ENCODE data around the gene RAC2.

RAC2 gene

DNA sequence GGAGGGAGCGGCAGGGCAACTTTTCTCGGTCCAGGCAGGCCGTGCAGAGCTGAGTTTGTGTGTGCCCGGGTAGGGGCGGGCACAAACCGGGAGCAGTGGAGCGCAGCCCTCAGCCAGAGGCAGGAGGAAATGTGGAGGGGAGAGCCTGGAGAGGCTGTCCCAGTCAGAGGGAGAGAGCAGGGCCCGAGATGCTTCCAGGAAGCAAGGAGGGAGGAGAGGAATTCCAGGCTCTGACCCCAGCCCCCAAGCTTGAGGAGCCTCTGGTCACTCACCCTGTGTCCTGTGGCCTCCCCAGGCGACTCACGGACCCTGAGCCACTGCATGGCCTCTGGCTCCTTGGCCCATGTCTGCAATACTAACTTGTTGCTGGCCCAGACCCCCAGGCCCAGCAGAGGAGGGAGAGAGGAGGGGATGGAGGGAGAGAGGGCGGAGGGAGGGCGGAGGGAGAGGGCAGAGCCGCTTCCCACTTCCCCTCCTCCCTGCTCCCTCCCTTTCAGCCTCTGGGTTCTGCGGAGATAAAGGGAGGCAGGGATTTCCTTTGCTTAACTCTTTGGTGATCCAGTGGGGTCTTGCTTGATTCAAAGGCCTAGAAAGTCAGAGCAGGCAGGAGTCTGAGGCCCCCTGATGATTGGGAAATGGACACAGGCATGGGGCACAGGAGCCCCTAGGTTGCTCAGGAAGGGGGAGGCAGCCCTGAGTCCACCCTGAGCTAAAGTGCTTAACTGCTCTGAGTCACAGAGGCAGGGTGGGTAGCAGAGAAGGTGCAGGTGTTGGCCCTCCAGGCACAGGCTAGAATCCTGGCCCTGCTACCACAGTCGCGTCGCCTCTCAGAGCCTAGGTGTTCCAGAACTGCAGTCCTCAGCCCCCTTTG lies 55.9 kb downstream of the RAC2 start, which contains the start of gene C1QTNF6:
TSS of gene C1QTNF6 (minus strand) at position 357 of the 871 bp plus-strand sequence. CDS start at position 323, 34 bp downstream.
- no peak for DNase-seq (ENCODE audit: low read depth)

DNA sequence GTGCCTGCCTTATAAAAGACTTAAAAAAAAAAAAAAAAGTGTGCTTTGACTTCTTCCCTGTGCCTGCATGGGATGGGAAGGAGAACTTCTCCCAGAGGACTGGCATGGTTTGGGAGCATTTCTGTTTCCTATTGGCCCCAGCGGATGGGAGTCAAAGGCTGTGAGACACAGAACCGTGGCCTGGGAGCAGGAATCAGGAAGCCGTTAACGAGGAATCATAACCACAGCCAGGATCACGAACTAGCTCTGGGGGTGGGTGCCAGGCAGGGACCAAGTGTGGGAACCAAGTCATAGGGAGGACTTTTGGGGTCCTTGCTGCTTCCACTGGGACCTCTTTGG lies 56.5 kb downstream of the RAC2 start:
- DNase-seq (ENCODE audit: low read depth): no peak

DNA sequence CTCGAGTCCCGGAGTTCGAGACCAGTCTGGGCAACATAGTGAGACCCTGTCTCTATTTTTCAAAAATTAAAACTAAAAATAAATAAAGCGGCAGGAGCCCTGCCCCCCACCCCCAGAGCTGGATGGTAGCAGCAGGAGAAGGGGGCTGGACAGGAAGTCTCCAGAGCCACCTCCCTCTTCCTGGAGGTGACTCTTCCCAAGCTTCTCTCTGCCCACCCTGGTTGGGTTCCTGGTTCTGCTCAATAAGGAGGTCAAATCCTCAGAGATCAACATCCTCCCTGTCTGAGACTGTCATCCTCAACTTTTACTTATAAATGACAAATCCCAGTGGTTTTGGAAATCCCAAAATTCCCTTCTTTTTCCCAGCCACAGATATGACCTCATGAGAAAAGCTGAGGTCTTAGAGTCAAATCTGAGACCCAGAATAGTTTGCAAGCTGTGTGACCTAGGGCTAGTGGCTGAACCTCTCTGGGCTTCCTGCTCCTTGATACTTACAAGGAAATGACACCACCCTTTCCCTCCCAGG lies 57.0 kb downstream of the RAC2 start:
- no peak for DNase-seq (ENCODE audit: low read depth)

DNA sequence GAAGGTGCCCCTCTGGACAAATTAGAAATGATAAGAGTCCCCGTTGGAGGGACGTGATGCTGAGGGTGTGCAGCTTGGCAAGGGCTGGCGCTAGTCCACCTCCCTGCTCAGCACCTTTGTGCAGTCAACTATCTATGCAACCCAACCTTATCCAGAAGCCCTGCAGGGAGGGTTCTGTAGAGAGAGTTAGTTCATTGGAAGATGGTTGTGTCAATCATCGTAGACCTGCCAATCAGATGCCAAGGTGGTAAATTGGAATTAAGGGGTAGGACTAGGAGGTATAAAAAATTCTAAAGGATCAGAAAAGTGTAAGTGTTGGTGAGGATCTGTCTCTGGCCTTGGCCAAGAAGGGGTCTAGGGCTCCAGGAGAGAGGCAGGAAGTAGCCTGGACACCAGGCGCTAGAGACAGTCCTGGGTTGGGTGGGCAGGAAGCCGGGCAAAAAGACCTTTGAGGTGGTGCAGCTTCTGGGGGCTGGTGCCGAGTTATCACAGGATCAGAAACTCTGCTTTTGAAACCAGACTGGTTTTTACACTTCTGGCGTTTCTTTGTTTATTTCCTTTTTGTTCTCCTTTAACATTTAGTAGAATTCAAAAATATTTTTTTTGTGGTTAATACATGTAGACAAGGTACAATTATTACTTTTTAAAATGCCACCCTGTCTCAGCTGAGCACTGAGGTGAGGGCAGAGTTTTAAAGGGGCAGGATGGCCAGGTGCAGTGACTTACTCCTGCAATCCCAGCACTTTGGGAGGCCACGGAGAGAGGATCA lies 57.7 kb downstream of the RAC2 start:
- no peak for DNase-seq (ENCODE audit: low read depth)

DNA sequence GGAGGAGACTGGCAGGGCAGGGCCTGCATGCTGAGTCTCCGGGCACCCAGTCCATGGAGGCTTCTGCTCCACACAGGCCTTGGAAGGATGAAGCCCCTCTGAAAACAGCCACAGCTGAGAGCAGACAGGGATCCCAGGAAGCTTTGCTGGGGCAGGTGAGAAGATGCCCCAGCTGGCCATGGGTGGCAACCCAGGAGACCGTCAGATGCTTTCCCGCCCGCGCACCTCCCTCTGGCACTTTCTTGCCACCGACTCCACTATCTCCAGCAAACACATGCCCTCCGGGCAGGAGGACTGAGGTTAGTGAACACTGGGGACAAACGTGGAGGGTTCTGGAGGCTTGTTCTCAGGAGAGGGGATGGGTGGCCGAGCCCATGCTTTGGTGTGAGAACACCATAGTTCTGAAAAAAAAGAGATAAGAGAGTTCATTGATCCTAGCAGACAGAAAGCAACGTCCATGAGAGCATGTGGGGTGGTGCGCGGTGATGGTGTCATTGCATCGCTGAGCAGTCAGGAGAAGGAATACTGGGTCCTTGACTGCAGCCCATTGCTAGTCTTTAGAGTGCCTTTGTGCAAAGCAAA lies 58.3 kb downstream of the RAC2 start:
- no peak for DNase-seq (ENCODE audit: low read depth)

DNA sequence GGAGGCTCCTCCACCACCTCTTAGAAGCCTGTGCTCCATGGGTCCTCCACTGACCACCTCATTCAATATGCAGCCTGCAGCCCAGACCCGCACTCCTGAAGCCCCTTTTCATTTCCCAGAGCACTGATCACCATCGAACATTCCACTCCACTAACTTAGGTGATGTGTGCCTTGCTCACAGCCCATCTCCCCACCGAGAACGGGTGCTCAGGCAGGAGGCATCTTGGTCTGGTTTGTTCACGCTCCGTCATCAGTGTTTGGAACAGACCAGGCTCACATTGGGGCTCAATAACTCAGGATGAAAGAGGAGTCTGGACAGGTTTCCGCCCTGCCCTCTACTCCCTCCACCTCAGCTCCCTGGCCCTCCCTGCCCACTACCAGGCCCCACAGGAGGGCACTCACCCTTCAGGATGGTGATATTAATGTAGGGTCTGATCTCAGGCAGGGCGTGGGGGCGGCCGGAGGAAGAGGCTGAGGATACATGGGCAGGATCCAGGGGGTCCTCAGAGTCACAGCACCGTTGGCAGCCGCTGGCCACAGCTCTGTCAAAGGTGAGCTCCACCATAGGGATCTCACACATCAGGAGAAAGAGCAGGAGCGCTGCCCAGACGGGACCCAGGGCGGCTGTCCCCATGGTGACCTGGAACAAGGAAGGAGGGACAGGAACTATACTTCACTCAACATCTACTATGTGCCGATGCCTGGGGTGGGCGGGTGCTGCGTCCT lies 59.1 kb downstream of the RAC2 start:
- DNase-seq (ENCODE audit: low read depth): no peak

DNA sequence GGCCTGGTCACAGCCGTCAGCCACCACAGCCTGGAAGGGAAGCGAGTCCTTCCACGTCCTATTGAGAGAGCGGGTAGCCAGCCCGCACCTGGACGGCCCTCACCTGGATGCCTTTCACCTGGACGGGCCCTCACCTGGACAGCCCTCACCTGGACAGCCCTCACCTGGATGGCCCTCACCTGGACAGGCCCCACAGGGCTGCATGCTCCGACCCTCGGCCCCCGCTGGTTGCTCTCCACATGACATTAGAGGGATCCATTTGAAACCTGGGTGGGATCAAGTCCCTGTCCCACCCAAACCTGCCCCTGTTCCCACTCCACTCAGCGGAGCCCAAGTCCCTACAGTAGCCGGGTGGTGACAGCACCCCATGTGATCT lies 59.7 kb downstream of the RAC2 start:
- DNase-seq (ENCODE audit: low read depth): no peak

DNA sequence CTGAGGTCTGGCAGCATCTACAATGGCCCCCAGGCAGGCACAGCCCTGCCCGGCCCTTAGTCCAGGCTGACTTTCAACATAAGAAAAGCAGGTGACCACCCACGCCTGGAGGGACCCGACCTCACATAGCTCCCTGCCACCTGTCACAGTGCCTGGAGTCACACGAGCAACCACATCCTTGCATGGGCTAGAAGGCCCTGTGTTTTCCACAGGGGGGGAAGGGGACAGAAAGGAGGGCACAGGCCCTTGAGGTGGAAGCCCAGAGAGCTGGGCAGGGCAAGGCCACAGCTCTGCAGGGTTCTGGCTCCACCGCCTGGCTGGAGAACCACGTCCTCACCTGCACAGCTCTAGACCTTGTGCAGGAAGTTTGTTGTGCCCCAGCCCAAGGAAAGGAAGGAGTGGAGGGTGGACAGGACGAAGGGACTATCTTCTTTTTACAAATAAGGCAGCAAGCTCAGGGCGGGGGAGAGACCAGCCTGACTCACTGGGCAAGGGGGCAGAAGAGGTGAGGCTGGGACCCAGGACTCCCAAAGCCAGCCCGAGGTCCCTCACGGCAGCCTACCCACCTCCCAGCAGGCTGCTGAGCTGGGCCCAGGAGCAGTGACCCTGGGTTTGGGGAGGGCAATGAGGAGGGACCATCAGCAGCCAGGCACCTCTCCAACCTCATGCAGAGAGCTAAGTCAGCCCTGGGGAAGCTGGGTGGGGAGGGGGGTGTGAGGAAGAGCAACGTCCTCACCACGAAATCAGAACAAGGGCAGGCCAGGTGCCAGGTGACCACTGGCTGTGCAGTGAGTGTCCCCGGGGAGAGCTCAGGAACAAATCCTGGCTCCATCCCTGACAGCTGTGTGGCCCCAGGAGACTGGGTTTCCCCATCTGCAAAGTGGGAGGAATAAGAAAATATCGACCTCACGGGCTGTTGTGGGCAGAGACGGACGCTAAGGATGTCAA lies 60.4 kb downstream of the RAC2 start:
- DNase-seq (ENCODE audit: low read depth): no peak

DNA sequence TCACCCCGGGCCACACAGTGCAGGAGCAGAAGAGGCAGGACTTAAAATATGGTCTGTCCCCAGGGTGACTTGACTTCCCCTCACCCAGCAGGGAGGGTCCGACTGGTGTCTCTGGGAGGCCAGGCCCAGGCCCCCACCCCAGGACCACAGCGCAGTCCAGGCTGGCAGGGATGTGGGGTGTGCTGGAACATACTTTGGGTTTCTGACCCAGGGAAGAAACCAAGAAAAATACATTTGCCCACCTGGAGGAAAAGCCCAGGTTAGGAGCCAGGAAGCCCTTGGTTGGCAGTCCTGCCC lies 61.2 kb downstream of the RAC2 start:
- no peak for DNase-seq (ENCODE audit: low read depth)

DNA sequence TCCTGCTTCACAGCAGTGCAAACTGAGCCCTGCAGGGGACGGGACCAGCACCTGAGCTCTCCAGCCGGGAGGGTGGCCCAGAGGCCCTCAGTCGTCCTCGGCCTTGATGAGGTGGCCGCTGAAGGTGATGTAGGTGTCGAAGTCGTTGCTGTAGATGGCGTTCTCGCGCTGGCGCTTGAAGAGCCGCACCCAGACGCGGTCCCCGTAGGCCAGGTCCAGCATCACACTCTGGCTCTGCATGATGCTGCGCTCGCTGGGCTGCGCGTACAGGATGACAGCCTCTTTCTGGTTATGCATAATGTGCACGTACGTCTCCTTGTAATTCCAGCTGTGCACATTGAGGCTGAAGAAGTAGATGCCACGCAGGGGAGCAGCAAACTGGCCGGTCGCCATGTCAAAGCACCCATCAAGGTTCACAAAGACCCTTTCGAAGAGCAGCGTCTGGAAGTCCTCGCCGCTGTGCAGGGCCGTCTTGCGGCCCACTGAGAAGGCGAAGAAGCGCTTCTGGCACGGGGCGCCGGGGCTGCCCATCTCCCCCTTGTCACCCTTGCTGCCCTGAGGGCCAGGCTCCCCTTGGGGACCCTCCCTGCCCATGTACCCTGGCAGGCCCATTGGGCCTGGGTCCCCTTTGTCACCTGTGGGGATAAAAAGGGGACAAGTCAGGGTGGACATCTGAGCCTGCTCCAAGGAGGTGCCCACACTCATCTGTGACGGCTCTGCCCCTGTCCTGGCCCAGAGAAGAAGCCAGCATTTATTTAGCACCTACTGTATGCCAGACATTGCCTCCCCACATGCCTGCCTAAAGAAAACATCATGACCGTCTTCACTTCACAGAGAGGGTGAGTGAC lies 61.7 kb downstream of the RAC2 start:
- no peak for DNase-seq (ENCODE audit: low read depth)

DNA sequence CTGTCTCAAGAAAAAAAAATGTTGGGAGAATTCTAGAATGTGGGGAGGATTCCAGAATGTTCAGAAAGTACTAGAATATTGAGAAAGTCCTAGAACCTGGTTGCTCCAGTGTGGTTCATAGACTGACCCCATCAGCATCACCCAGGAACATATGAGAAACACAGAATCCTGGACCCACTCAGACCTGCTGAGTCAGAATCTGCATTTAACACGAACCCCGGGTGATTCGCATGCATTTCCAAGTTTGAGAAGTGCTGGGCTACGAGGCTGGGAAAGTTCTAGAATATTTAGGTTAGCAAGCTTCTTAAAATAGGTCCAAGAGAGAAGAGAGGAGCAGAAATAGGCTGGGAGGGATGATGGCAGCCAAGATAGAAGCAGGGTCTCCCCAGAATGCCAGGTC lies 62.4 kb downstream of the RAC2 start:
- no peak for DNase-seq (ENCODE audit: low read depth)

DNA sequence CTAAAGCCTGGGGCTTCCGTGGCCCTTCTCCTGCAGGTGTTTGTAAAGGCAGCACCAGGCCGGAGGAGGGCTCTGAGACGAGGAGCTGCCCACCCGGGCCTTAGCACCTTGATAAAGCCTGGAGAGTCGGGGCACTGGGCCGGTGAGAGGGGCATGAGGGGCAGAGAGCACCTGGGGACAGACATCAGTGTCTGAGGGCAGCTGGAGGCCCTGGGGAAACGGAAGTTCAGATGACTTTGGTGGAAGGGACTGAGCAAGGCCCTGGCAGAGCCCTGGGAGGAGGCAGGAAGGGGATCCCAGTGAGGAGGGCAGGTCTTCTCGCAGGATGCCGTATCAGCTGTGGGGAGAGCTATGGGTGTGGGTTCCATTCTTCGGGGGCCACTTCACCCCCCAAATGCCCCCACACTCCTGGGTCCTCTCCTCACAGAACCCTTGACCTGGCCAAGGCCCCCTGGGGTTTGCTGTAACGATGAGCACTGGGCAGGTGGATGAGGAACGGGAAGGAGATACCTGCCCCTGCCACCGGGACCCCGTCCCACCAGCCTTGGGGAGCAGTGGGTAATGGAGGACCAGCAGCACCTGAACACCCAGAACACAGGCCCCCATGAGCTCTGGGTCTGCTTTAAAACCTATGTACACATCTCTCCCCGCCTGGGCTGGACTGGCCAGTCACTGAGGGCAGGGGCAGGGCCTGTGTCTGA lies 63.4 kb downstream of the RAC2 start:
- no peak for DNase-seq (ENCODE audit: low read depth)

DNA sequence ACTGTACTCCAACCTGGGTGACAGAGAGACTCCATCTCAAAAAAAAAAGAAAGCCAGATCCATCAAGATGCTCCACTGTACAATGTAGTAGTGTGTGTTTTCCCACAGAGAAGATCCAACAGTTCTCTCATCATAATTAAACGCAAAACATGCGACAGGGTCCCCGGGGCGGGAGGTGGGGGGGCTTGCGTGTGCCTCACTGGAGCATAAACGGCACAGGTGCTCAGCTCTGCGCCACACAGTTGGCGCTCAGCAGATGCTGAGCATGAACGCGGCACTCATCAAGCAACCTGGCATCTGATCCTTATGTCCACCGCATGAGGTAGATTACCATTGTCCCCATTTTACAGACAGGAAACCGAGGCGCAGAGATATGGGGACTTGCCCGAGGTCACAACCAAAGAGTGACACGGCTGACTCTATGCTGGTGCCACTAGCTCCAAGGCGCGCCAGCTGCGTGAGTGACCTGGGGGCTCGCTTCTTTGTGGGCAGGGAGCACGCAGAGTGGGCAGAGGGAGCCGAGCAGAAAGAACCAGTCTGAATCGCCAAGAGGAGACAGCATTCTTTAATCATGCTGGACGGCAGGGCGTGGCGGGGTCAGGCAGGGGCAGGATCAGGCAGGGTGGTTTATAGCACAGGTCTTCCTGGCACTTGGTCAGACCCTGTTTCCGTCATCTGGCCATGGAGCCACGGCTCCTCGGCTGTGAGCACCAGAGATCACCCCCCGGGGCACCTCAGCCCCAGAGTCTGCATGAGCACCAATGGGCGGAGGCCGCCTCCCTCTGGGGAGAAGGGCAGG lies 64.2 kb downstream of the RAC2 start:
- DNase-seq (ENCODE audit: low read depth): no peak

DNA sequence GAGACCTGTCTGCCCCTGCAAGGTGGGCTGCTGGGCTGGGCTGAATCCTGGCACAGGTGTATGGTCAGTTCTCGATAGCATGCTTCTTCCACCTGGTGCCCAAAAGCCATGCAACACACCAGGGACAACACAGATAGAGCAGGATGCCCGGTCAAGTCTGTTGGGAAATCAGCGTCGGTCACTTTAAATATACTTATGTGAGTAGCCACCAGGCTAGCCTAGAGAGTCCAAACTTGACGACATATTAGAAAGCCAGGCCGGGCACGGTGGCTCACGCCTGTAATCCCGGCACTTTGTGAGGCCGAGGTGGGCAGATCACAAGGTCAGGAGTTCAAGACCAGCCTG lies 65.0 kb downstream of the RAC2 start:
- no peak for DNase-seq (ENCODE audit: low read depth)

DNA sequence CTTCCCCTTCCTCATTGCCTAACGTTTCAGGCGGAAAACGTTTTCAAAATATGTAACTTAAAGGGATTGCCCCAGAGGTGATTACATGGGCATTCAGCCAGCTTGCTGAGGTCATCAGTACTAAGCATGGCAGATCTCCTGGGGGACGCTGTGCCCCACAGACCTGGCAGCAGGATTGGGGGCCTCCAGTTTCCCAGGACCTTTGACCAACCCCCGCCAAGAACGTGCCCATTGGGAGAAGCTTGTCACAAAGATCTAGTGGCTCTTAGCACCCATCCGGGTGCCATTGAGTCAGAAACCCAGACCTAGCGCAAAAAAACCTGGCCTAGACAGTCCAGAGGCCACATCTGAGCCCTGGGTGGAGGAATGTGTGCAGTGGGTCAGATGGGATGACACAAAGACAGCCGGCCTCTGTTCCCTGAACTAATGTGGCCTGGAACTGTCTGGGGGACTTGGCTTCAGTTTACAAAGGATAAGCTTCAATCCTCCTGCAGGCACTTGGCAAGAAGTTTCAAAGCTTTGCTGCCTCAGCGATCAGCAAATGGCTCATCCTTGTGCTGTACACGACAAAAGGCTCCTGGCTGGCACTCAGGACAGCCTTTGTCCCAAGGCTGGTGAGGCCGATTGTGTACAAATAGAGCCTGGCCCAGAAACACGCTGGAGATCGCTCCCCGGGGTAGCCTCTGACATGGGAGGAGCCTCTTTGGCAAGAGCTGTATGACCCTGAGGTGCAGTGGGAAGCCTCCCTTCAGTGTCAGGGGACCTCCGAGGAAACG lies 65.5 kb downstream of the RAC2 start:
- DNase-seq (ENCODE audit: low read depth): no peak

DNA sequence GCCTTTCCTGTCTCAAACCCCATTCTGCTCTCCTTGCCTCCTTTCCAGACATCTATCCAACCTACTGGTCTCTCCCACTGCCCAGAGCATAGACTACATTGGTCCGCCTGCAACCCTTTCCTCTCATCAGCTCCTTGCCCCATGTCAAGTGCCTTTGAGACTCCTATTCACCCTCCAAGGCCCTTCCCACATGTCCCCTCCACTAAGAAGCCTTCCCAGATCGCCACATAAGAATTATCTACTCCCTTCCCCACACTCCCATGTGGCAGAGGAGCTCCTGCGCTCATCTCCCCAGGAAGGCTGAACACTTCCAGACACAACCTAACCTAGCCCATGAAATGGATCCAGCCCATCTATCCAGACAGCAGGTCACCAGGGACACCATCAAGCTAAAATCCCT lies 66.3 kb downstream of the RAC2 start:
- DNase-seq (ENCODE audit: low read depth): no peak

DNA sequence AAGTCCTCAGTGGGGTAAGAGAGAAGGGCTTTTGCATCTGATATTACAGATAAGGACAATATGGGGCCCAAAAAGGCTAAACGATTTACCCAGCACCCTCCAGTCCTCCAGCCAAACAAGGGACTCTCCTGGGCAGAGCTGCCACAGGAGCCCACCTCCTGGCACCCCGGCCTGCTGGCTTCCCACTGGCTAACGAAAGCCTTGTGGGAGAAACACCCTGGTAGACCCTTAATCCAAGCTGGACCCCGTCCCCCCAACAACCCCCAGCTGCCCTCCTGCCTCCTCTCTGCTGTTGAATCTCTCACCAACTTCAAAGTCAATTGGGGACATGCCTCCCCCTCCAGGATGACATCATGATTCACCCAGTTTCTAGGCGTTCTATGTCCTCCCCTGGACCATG lies 66.8 kb downstream of the RAC2 start:
- no peak for DNase-seq (ENCODE audit: low read depth)

DNA sequence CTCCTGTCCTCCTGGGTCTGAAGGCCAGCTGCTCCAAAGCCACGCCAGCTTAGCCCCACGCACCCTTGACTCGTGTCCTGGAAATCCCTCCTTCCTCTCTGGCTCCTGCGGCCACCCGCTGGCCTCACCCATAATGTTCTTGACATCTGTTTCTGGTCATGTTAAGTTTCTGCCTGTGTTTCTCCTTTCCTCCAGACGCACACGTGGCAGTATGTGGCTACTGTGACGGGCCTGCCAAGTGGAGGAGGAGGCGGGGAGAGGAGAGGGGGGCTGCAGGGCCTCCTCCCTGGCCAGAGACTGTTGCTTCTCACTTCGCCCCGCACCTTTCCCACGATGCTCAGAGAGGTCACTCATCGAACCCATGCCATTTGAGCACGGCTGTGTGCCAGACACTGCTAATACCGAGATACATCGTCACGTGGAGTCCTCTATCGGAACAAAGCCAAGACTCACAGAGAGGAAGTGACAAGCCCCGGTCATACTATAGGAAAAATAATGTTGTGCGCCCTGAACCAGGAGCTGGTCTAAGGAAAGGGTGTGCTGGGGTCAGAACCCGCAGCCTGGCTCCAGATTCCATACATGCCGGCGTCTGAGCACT lies 67.5 kb downstream of the RAC2 start:
- DNase-seq (ENCODE audit: low read depth): no peak

Measured in activated T-cell treated with anti-CD3 and anti-CD28 coated beads for 1 hour (primary cell).